GM21786 (cell line): Measurements from ENCODE around the gene COQ8B.
"Not testable (repeated sequence)": the region's sequence is repeated elsewhere in the genome, so short reads cannot be mapped to it uniquely, and the experiment has no call there.

Experiments used
- ATAC-seq: cut with Tn5 transposase; IDR thresholded peaks from one replicate; pipeline ENCODE4 v1.9.1; 2021; ENCODE audit not compliant: unreplicated experiment

Gene COQ8B

DNA sequence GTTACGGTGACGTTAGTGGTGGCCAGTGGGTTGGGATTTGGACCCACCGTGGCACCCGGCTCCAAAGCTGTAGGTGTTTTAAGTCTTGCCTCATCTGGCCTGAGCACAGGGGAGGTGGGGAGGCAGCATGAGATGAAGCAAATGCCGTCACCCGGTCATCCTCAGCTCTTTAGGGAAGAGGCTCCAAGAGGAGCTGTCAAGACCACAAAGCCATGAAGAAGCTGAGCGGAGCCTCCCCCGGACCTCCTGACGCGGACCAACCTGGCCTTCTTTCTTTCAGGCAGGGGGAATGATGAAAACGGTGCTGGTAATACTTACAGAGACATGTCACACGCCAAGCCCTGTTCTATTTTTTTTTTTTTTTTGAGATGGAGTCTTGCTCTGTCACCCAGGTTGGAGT, 26.2 kb upstream of the COQ8B start:
- no peak for ATAC-seq

DNA sequence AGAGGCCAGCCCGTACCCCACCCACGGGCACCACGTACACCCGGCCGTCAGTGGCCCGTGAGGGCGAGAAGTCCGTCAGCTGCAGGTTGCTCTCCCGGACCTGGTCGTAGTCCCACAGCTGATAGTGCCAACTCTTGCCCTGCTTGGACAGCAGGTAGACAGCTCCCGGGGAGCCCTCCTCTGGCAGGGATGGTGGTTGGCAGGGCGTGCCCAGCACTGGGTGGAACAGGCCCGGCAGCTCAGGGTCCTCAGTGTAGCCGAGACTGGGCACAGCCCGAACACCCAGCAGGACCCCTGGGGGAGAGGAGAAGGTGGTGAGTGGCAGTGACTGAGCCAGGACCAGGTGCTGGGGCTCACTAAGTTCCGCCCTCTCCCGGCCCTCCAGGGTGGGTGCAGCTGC, 25.8 kb upstream of the COQ8B start:
- no peak for ATAC-seq

DNA sequence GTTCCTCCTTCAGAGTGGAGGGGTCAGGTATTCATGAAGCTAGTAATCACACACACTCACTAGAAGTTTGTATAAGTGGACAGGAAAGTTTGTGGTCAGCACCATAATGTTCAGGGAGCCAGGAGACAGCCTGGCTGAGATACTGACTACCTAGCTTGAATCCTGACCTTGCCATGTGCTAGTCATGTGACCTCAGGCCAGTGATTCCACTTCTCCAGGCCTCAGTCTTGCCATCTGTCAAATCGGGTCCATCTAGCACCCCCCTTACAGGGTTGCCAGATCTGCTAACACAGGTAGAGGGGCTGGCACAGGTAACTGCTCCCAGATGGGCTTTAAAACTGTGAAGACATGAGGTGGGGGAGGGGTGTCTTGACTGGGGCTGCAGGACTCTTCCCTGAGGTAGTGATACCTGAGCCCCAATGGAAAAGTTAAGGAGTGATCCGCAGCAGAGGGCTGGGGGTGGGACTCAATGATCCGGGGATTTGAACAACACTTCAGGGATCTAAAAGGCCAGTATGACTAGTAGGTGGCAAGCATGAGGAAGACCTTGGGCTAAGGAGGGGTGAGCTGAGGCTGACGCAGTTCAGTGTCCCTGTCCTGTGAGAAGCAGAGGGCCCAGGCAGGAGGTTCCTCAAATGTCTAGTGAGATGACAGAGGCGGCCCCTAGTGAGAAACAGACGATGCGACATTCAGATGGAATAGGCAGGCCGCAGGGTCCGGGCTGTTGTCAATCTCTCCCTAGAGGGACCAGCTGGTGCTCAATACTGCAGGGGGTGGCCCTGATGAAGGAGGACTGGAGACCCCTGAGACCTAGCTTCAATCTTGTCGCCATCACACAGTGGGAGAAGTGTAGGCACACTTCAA, 25.1 kb upstream of the COQ8B start:
- no peak for ATAC-seq

DNA sequence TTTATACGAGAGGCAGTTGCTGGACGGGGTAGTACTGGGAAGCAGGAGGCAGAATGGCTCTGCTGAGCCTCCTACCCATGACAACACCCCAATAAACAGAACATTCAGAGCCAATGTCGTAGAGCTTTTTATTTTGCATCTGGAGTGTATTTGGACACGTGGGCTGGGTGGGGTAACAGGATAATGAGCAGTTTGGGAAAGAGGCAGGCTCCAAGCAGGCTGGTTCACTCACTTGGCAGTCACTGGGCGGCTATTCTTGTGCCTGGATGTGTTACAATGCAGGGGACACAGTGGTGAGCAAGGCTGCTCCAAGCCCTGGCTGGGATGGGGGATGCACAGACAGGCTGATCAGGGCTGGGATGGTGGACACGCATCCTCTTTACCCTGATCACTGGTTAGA, 24.1 kb upstream of the COQ8B start:
- no peak for ATAC-seq

DNA sequence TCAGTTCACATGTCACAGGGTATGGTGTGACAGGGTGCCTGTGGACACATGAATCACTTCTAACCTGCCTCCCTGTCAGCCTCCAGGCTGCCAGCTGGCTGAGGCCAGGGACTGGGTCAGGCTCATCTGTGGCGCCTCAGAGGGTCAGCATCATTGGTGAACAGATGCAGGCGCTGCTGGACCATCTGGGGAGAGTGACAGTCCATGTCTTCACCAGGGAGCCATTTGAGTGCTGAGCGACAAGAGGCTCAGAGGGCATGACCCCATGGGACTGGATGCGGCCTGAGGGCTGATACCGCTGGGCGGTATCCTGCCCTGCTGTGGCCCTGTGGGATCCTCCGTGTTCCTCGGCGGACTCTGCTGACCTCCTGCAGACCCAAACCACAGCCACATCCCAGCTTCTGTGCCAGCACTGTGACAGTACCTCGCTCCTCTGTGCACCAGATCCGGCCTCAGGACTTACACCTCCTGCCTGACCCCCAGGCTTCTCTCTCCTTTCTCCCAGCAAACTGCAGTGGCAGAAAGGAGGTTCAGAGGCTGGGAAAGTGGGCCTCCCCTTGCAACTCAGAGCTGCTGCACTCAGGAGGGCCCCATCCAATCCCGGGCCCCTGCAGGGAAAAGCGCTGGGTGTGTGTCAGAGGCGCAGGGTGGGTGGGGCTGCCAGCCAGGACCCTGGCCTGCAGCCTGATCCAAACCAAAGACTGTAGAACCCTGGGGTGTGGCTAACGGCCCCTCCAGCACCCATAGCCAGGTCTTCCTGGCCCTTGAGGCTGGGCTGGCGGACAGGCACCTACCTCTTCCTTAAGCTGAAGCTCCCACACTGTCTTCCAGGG, 23.4 kb upstream of the COQ8B start:
- ATAC-seq, result no peak

DNA sequence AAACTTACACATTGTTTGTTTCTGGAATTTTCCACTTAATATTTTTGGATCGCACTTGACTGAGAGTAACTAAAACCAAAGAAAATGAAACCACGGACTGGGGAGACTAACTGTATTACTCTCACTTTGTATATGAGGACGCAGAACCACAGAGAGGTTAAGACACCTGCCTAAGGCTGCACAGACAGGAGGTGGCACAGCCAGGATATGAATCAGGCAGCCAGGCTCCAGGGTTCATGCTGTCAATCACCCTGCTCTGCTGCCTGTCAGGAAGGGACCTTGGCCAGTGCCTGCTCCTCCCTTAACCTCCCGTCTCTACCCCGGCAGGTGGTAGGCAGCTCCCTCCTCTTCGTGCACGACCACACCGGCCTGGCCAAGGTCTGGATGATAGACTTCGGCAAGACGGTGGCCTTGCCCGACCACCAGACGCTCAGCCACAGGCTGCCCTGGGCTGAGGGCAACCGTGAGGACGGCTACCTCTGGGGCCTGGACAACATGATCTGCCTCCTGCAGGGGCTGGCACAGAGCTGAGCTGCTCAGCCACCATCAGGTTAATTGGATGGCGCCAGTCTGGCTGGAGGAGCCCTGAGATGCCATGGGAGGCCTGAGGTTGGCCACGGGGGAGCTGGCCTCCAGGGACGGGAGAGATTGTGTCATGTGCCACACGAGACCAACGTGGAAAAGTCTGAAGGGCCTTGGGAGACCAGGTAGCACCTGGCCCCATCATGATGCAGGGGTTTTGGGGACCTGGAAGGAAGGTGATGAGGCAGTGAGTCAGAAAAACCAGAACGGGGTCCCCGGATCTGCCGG, 22.5 kb upstream of the COQ8B start:
- ATAC-seq, result no peak

DNA sequence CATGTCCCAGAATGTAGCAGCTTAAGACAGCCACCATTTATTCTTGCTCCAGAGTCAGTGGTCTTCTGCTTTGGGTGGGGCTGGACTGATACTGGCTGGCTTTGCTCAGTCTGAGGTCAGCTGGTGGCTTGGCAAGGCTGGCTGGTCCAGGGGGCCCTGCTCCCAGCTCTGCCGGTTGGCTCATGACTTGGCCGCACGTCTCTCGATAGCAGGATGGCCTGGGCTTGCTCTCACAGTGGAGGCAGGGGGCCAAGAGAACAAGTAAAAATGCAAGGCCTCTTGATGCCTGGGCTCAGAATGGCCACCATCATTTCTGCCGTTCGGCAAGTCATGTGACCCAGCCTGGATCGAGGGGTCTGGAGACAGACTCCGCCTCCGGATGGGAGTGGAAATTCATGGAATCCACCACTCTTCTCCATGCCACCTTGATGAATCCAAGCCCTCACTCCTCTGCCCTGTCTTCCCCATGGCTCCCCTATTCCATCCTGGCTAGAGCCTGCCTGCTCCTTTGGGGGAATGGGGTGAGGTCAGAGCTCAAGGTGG, 20.5 kb upstream of the COQ8B start:
- ATAC-seq, result no peak

DNA sequence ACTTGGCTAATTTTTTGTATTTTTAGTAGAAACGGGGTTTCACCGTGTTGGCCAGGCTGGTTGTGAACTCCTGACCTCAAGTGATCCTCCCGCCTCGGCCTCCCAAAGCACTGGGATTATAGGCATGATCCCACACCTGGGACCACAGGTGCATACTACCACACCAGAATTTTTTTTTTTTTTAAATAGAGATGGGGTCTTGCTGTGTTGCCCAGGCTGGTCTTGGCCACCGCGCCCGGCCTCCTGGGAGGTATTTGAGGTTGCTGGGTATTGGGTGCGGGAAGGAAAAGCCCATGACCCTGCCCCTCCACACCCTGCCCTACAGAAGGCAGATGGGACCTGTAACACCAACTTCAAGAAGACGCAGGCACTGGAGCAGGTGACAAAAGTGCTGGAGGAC, 20.0 kb upstream of the COQ8B start:
- ATAC-seq, result no peak

DNA sequence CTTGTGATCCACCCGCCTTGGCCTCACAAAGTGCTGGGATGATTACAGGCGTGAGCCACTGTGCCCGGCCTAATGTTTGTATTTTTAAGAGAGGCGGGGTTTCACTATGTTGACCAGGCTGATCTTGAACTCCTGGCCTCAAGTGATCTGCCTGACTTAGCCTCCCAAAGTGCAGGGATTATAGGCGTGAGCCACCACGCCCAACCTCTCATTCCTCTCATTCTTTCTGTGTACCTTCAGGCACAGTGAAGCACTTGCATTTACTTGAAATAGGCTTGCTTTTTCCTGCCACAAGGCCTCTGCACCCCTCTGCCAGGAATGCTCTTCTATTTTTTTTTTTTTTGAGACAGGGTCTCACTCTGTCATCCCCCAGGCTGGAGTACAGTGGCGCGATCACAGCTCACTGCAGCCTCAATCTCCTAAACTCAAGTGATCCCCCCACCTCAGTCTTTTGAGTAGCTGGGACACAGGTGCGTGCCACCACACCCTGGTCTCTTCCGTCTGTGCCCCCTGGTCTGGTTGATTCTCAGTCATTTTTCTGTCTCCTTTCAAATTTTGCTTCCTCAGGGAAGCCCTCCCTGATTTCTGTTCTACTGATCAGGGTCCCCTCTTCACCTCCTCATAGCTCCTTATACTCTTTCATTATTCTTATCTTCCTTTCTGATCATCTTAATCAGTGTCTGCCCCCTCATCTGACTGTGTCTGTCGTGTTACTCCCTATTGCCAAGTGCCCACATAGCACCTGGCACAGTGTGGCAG, 18.5 kb upstream of the COQ8B start:
- no peak for ATAC-seq

DNA sequence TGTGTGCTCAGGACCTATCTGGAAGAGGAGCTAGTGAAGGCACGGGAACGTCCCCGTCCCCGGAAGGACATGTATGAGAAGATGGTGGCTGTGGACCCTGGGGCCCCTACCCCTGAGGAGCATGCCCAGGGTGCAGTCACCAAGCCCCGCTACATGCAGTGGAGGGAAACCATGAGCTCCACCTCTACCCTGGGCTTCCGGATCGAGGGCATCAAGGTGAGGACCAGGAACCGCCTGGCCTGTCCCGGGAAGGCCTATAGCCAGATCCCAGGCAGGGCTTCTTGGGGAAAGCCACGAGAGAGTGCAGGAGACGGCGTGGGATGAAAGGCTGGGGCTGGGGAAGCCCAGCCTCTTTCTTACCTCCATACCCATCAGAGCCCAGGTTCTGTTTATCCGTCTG, 16.5 kb upstream of the COQ8B start:
- ATAC-seq, result no peak

DNA sequence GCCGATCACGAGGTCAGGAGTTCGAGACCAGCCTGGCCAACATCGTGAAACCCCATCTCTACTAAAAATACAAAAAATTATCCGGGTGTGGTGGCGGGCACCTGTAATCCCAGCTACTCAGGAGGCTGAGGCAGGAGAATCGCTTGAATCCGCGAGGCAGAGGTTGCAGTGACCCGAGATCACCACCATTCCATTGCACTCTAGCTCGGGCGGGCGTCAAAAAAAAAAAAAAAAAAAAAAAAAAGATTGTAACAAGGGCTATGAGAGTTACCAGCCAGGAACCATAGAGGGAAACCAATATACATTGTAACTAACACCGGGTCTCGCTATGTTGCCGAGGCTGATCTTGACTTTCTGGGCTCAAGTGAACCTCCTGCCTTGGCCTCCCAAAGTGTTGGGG, 15.6 kb upstream of the COQ8B start:
- not testable (repeated sequence) for ATAC-seq

DNA sequence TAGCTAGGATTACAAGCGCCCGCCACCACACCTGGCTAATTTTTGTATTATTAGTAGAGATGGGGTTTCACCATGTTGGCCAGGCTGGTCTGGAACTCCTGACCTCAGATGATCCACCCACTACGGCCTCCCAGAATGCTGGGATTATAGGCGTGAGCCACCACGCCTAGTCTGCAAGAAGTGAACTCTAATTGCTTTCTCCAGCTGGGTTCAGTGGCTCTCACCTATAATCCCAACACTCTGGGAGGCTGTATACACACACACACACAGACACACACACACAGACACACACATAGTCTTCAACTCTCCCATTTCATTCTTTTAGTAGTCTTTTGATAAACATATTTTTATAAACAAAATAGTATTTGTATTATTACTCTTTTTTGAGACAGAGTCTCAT, 13.4 kb upstream of the COQ8B start:
- ATAC-seq, result not testable (repeated sequence)

DNA sequence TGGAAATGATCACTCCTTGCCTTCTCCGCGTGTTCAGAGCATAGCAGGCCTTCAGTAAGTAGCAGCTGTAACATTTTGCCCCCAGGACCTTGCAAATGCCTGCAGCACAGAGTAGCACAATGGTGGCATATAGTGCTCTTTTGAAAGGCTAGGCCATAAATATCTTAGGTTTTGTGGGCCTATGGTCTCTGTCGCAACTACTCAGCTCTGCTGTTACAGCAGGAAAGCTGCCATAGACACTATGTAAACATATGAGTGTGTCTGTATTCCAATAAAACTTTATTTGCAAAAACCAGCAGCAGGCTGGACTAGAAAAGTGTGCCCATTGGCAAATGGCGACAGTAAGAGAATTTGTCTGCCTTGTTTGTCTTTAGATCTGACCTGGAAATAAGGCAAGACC, 9.6 kb upstream of the COQ8B start:
- ATAC-seq, result no peak

DNA sequence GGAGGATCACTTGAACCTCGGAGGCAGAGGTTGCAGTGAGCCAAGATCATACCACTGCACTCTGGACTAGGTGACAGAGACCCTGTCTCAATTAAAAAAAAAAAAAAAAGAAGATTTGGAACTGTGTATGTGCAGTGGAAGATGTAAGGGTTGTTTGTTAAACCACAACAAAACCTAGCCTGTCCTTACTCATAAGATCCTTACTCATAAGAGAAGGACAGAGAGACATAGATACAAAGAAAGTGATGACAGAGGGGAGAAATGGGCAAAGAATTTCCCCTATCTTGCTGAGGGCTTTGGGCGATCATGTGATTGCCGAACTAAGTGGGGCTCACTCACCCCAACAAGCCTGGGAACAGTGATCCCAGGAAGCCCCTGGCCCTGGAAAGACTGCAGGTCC, 8.2 kb upstream of the COQ8B start:
- ATAC-seq, result no peak

DNA sequence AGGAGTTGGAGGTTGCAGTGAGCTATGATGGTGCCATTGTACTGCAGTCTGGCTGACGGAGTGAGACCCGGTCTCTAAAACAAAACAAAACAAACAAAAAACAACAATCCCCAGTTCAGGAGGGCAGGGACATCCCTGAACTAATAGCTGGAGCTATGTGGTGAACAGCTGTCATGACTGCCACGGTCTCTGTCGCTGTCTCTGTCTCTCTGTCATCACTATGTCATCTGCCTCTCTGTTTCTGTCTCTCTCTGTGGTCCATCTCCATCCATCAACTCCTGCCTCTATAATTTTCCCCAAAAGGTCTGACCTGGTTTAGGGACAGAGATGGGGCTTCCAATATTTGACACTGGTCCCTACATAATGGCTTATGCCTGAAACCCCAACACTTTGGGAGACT, 7.6 kb upstream of the COQ8B start:
- no peak for ATAC-seq

DNA sequence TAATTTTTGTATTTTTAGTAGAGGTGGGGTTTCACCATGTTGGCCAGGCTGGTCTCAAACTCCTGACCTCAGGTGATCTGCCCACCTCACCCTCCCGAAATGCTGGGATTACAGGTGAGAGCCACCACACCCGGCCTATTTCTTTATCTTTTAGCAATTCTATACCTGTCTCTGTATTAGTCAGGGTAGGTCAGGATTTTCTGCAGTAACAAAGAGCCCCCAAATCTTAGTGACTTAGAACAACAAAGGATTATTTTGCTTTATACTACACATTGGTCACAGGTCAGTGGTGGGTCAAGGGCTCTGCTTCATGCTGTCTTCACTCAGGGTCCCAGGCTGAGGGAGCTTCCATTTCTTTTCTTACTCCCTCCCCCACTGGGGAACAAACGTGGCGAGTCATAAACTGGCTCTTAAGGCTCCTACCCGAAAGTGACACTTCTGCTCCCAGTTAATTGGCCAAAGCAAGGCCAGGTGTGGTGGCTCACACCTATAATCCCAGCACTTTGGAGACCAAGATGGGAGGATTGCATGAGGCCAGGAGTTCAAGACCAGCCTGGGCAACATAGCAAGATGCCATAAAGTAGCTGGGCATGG, 7.1 kb upstream of the COQ8B start:
- no peak for ATAC-seq

DNA sequence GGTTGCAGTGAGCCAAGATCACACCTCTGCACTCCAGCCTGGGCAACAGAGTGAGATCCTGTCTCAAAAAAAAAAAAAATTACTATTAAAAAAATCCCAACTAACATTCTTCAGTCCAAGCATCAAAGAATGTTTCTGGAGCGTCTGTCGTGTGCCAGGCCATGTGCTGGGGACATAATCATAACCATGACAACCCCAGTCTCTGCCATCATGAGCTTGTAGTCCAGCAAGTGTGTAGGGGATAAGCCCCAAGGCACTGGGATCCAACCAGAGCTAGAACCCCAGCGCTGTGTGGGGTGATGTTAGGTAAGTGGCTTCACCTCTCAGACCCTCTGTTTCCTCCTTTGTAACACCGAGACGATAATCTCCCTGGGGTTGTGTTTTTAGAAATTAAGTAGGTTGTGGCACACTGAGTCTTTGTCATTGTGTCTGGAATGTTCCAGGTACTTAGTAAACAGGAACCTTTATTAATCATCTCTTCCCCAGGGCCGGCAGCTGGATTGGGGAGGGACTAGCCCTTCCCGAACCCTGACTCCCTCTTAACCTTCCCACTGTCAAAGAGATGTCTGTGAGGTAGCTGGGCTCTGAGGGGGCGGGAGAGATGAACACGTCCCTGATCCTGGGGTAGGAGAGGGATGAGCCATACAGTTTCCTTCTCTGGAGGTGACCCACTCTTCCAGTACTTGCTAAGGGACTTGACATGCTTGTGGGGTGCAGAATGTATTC, 5.4 kb upstream of the COQ8B start:
- no peak for ATAC-seq

DNA sequence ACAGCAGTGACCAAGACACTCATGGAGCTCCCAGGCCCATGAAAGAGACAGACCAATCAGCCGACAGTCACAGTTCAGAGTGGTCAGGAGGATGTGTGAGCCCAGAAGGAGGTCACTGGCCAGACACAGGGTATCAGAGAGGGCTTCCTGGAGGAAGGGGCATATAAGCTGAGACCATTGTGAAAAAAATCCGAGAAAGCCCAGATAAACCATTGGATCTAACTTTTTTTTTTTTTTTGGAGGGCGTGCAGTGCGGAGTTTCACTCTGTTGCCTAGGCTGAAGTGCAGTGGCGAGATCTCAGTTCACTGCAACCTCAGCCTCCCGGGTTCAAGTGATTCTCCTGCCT, 4.4 kb upstream of the COQ8B start:
- no peak for ATAC-seq

DNA sequence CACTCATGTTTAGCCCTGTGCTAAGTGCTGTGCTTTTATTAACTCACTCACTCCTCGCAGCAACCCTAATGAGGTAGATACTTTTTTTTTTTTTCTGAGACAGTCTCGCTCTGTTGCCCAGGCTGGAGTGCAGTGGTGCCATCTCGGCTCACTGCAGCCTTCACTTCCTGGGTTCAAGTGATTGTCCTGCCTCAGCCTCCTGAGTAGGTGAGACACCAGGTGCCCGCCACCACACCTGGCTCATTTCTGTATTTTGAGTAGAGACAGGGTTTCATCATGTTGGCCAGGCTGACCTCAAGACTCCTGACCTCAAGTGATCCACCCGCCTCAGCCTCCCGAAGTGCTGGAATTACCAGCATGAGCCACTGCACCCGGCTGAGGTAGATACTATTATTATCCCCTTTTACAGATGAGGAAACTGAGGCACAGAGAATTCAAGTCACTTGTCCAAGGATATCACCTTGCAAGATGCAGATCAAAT, 2.8 kb upstream of the COQ8B start:
- ATAC-seq, result no peak
